Esophagus squamous epithelium (tissue), 4 donors: ENCODE measurements around the gene ZNF646.

ENCODE experiments used
- POLR2A ChIP-seq, 4 donors: fragments of 450-650 bp; IDR thresholded peaks; one replicate each; pipeline ENCODE4 v1.6.1; 2017; ENCODE audit warnings: antibody characterized with exemption in 4 of 4, mild to moderate bottlenecking in 4 of 4, moderate library complexity in 3 of 4
- TF ChIP-seq, protein P1 (sequence below), 6 experiments: fragments of 450-650 bp in 4 of 6; fragments of 200-600 bp in 2 of 6; sonication (generic) in 2 of 6; IDR thresholded peaks; one replicate each; pipeline ENCODE4 v1.5.1; 2016 to 2019; ENCODE audit warnings: antibody characterized with exemption in 6 of 6, mild to moderate bottlenecking in 4 of 6, moderate library complexity in 4 of 6

DNA sequence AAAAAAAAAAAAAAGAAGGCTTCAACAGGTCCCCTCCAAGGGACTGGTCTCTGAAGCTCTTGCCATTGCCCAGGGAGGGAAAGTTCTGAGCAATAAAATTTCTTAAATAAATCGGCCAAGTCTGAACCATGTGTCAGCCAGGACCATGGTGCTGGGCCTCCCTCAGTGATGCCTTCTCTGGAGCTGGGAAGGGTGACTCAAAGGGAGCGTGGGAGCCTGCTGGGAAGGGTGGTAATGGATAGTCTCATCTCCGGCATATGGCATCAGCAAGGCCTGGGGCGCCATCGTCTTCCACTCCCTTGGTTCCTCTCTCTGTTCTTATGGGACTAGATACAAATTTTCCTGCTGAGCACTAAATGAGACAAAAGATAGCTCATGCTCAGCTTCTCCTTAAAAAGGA lies 18.1 kb downstream of the ZNF646 start:
- TF ChIP-seq, protein P1, sequence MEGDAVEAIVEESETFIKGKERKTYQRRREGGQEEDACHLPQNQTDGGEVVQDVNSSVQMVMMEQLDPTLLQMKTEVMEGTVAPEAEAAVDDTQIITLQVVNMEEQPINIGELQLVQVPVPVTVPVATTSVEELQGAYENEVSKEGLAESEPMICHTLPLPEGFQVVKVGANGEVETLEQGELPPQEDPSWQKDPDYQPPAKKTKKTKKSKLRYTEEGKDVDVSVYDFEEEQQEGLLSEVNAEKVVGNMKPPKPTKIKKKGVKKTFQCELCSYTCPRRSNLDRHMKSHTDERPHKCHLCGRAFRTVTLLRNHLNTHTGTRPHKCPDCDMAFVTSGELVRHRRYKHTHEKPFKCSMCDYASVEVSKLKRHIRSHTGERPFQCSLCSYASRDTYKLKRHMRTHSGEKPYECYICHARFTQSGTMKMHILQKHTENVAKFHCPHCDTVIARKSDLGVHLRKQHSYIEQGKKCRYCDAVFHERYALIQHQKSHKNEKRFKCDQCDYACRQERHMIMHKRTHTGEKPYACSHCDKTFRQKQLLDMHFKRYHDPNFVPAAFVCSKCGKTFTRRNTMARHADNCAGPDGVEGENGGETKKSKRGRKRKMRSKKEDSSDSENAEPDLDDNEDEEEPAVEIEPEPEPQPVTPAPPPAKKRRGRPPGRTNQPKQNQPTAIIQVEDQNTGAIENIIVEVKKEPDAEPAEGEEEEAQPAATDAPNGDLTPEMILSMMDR (IDR thresholded peaks at IDR 0.05), result no peak
- no peak for TF ChIP-seq POLR2A (IDR thresholded peaks at IDR 0.05)
